ENCODE data around the gene KRT4.
"Not testable (repeated sequence)": the region's sequence is repeated elsewhere in the genome, so short reads cannot be mapped to it uniquely, and the experiment has no call there.

The KRT4 gene

GRCh38 chr12:52807544-52808470 is 6.1 kb downstream of the KRT4 start:
- DNase-seq (ENCODE audit: low spot score) = no peak

GRCh38 chr12:52806821-52807543 is 6.9 kb downstream of the KRT4 start:
- DNase-seq (ENCODE audit: low spot score) = no peak

GRCh38 chr12:52806169-52806811 is 7.6 kb downstream of the KRT4 start:
- DNase-seq (ENCODE audit: low spot score) = no peak

GRCh38 chr12:52805739-52806138 is 8.2 kb downstream of the KRT4 start:
- no peak for DNase-seq (ENCODE audit: low spot score)

- DNase-seq (ENCODE audit: low spot score) = no peak
Measured at GRCh38 chr12:52805000-52805399, 8.9 kb downstream of the KRT4 start.

- DNase-seq (ENCODE audit: low spot score) = no peak
Measured at GRCh38 chr12:52802442-52802841, 11.5 kb downstream of the KRT4 start.

GRCh38 chr12:52801773-52802172 is 12.1 kb downstream of the KRT4 start:
- no peak for DNase-seq (ENCODE audit: low spot score)

GRCh38 chr12:52800259-52800917 is 13.5 kb downstream of the KRT4 start:
- no peak for DNase-seq (ENCODE audit: low spot score)

- DNase-seq (ENCODE audit: low spot score) = no peak
Measured at GRCh38 chr12:52799505-52800211, 14.3 kb downstream of the KRT4 start.

- DNase-seq (ENCODE audit: low spot score) = no peak
Measured at GRCh38 chr12:52798671-52799504, 15.0 kb downstream of the KRT4 start.

- DNase-seq (ENCODE audit: low spot score) = no peak
Measured at GRCh38 chr12:52798003-52798670, 15.8 kb downstream of the KRT4 start.

GRCh38 chr12:52797529-52797894 is 16.4 kb downstream of the KRT4 start:
- no peak for DNase-seq (ENCODE audit: low spot score)

- no peak for DNase-seq (ENCODE audit: low spot score)
Measured at GRCh38 chr12:52796839-52797528, 16.9 kb downstream of the KRT4 start.

GRCh38 chr12:52796429-52796794 is 17.5 kb downstream of the KRT4 start:
- no peak for DNase-seq (ENCODE audit: low spot score)

- DNase-seq (ENCODE audit: low spot score) = no peak
Measured at GRCh38 chr12:52795694-52796428, 18.1 kb downstream of the KRT4 start, which contains the start of gene KRT3. KRT3 (minus strand) TSS chr12:52796117; CDS start chr12:52796042, 75 bp downstream.

- not testable (repeated sequence) for DNase-seq (ENCODE audit: low spot score)
Measured at GRCh38 chr12:52795332-52795674, 18.6 kb downstream of the KRT4 start.

GRCh38 chr12:52794479-52795331 is 19.2 kb downstream of the KRT4 start:
- DNase-seq (ENCODE audit: low spot score) = no peak
